COLO829 (cell line): ENCODE measurements around the gene XRCC4.
A peak's percentile ranks its signal among the peaks of the same experiment; 100 is the strongest.
"Not testable (repeated sequence)": the region's sequence is repeated elsewhere in the genome, so short reads cannot be mapped to it uniquely, and the experiment has no call there.

Source experiments
- DNase-seq: peaks from one replicate; pipeline ENCODE4 v3.0.0; 2012; ENCODE audit warnings: low spot score

The XRCC4 gene

DNA sequence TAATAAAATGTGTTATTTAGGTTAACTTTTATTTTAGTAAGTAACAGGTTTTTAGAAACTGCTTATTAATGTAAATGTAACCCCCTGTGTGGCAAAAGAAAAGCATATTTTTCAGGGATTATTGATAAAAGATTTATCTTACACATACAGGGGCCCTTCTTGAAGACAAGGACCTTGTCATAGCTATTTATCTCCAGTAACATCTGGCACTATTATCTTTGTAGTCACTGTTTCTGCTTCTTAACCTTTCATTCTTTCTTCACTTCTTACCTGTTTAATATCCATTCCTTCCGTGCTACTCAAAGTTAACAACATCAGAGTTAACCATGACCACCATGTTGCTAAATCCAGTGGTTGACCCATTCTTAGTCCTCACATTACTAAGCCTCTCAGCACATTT lies 276.4 kb downstream of the XRCC4 start:
- DNase-seq = no peak

DNA sequence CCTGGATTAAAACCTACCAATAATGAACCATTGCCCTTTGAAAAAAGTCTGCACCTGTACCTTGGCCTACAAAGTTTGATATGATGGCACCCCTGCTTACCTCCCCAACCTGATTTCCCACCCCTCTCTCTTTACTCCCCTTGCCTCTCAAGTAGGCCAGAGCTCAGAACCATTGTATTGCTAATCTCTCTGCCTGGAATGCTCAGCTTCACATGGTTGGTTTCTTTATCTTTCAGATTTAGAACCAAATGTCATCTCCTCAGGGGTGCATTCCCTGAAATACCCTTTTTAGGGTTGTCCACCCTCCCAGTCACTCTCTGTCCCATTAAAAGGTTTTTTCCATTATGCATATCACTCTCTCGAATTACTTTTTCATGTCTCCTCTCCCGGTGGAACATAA lies 277.6 kb downstream of the XRCC4 start:
- no peak for DNase-seq

DNA sequence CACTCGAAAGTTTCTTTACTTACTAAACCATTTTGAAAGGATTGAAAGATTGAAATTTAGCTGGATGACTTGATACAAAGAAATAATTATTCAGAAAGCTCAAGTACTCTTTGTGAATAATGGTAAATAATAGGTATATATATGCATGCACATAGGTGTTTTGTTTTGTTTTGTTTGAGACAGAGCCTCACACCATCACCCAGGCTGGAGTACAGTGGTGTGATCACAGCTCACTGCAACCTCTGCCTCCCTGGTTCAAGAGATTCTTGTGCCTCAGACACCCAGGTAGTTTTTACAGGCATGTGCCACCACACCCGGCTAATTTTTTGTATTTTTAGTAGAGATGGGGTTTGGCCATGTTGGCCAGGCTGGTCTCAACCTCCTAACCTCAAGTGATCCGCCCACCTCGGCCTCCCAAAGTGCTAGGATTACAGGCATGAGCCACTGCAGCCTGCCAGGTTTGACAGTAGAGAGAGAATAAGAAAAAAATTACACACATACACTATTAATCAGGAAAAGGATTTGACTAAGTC lies 278.2 kb downstream of the XRCC4 start:
- not testable (repeated sequence) for DNase-seq

DNA sequence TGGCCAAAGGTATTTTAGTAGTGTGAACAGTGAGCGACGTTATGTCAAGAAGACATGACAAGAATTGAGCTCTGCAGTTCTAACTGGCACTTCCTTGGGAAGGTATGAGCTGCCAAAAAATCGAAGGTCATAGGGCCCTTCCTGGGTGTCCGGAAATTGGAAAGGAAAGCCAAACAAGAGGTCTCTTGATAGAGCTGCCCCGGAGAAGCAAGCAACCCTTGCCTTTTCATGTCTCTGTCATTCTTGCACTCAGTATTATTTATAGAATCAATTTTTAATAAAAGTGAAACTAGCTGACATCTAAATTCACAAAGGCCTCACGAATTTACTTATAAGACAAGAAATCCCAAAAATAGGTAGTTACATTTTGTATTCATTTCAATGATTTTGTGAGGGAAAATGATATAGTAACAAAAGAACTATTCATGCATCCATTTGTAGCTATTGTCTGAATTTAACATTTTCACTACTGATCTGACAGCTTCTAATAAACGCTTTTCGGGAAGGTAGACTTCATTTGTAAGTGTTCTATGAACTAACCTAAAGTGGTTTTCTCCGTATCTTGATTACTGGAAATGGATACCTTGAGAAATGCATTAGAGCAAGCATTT lies 280.4 kb downstream of the XRCC4 start:
- DNase-seq = no peak

DNA sequence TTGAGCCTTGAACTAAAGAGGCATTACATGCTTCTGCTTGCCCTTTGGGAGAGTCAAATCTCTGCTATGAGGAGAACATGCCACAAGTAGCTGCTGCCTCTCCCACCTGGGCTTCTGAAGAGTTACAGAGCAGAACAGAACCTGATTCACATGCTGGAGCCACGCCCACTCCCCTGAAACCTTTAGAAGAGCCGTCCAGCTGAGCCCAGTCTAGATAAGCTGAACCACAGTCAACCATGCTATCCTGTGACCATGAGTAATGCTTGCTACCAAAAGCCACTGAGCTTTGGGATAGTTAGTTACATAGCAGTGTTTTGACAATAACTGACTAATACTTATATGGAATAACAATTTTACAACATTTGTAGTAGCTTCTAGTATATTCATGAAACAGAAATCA lies 283.2 kb downstream of the XRCC4 start:
- DNase-seq = no peak

DNA sequence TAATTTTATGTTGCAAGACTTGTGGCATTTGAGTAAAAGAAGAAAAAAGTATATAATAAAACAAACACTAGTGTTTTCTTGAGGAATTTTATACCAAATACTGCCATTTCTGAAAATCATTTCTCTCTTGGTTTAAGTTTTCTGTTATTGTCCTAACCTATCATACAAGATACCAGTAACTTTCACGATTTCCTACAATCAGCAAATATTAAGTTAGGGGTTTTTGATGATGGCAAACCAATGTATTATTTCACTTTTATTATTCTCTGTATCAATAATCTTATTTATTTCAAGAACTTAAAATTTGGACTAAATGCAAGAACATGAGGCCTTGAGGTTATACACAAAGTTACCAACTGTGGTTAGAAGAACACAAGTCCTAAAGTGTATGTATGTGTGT lies 285.2 kb downstream of the XRCC4 start:
- DNase-seq = no peak

DNA sequence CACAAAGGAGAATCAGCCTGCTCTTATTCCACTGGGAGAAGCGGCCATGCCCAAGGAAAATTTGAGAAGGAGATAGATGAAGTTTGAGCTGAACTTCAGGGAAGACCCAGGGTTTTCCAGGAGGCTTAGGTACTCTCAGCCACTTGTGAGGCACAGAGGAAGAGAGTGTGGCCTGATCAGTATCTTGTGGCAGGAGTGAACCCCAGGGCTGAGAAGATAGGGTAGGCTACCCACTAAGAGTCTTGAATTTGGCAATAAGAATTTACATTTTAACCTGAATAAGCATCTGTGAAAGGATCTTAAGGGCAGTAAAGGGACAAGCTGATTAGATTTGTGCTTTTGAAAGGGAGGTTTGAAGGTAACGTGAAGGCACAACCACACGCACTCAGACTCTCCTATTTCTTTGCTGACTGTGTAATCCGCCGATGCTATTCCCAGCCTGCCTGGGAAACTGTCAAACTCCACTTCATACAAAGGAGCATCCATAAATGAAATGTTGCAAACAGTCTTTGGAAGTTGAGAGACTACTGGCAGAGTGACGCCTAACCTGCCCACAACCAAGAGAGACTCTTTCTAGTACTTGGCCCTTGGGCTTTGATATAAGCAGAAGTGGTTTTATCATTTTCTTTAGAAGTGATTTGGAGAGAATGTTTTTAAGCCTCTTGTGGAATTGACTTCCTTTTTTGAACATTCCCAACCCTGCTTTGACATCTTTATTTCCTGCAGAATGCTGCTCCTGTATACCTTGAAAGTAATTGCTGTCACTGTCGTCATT lies 286.0 kb downstream of the XRCC4 start:
- DNase-seq = no peak

DNA sequence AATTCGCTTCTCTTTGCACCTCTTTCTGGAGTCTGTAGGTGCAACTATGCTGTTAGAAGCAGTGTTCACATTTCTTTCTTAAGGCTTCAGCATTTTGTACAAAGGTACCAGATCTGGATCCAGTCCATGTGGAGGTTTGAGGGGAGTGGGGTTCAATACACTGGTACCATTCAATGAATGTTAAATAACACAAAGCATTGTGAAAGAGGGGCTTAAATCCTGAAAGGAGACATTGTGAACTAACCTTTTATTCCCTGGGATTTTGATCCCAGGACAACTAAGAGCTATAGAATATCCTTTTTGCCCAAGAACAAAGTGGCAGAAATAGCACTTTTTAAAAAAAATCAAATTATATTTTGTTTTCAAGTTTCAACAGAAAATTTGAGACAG lies 286.5 kb downstream of the XRCC4 start:
- no peak for DNase-seq

DNA sequence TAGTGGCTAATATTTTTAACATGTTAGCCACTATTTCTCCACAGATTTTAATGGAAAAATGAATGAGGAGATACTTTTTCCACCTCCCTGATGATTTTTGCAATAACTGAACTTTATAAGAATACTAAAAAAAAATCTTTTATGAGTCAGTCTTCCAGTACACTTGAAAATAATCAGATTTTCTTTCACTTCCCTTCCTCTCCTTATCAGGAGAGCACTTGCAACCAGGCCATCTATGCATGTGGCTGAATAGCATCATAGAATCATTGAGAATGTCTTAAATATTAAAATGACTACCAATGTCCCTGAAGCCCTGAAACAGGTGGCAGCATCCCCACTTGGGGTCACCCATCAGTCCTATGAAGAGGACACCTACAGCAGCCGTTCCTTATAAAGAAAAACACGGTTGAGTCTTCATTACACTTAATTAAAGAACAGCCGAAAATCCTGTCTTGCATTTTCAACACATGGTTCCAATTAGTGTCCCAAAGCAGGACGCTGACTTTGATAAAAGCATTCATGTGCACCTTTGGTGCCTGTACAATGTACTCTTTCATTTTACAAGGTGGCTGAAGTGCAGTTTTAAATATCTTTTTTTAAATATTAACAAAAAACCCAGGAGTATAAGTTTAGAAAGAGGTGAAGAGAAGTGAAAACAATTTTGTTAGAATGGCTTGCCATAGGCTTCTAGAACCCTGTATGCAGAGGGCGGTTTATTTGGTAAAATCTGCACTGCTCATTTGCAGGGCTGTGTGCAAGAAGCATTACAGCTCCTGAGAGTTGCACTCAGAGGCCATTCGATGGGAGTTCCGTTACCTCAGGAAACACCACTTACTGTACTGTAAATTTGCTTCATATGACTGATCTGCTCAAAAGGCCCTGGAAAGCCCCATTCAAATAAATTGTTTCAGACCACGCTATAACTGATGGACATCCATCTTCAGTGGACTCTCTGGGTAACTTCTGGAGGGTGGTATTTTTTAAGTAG lies 287.3 kb downstream of the XRCC4 start:
- DNase-seq = no peak

DNA sequence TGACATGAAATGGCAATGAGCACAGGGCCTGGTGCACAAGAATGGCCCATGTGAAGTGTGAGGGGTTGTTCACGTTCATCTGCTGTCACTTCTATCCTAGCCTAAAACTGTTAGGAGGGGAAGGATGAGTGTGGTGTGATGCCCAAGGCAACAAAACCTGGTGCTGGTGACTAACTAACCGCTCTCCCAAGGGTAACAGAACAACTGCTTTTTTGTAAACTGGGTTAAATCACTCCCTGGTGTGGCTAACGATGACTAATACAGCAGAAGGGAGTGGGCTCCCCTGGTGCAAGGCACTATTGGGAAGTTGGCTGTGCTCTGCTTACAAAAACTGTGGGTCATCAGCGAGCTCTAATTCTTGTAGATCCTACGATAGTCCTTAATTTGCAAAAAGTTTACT lies 291.0 kb downstream of the XRCC4 start:
- peak; percentile 82 for DNase-seq

DNA sequence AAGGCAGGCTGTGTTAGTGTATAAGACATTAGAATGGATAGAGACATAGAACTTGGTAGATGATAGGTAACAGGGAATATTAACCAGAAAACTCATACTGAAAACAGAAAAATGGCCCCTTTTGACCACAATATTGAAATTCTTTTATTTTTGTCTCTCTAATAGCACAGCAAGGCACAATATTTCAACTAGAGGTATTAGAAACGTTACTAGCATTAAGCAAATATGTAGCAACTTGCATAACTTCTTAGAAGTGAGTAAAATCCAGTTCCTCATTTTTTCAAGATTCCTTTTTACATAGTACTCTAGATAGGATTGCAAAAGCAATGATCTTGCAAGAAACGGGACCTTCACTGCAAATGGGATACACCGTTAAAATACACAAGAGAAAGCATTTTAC lies 291.5 kb downstream of the XRCC4 start:
- no peak for DNase-seq

DNA sequence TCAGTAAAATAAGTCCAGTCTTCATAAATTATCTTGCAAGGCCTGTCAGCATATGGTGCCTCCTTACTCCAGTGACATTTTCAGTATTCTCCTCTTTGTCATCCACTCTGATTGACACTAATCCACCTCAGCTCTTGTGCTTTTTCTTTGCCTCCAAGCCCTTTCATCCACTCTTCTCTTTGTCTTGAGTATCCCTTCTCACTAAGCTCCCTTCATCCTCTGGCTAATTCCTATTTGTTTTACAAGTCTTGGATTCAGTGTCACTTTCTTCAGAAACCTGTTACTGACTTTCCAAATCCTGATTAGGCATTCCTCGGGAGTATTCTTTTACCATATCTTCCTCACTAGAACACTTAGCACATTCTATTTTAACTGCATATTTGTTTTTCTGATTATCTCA lies 293.6 kb downstream of the XRCC4 start:
- no peak for DNase-seq

DNA sequence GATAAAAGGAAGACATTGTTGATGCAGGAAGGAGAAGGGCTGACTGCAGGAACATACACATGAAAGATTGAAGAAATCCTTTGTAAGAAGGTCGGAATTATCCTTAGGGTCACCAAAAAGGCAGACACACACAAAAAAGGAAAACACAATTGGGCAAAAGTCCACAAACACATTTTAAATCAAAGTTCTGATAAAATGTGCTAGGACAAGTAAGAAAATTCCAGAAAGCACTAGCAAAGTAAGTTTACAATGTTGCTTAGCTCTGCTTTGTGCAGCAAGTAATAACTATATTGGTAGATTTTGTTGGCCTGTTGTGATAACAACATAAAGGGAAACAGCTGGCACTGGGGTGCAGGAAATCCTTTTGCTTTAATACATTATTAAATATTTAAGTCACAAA lies 294.4 kb downstream of the XRCC4 start:
- no peak for DNase-seq

DNA sequence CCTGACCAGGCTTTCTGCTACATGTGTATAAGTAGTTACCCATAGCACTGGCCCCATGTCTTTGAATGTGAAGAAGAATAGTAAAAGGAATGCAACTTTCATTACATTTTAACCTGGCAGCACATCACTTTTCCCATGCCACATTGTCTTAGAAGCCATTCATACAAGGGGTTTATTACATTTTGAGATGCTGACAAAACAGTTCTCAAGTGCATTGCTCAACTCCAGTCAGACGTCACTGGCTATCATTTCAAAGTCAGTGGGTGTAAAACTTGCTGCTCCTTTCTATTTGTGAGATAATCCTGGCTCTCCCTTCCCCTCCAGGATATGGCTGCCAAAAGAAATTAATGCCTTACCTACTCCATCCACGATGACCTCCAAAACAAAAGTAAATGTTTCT lies 297.2 kb downstream of the XRCC4 start:
- DNase-seq = no peak

DNA sequence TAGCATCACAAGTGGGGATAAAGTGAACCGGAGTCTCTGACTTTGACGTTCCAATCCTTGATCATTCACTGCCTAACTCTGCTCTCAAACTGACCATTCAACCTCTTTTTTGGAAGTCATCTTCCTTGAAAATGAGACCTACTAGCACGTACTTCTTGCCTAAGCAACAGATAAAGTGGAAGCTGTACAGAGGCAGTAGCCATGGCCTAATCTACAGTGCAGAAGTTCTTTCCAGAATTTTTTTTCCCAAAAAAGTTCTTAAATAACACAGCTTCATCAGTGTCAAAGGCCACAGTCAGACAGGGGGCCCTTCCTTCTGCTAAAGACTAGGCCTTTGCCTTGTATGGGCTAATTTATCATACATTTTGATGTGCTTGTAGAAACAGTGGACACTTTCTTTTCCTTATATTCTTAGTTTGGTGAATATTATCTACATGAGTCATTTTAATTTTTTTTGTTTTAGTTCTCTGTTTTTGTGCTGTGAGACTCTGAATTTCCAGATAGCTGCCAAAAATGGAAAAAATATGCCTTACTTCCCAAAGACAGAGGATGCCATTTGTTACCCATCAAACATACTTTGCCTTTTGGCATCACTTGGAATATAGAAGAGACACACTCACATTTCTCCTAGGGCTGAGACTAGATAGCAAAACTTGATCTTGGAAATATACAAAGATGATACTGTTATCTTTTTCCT lies 297.9 kb downstream of the XRCC4 start:
- no peak for DNase-seq

DNA sequence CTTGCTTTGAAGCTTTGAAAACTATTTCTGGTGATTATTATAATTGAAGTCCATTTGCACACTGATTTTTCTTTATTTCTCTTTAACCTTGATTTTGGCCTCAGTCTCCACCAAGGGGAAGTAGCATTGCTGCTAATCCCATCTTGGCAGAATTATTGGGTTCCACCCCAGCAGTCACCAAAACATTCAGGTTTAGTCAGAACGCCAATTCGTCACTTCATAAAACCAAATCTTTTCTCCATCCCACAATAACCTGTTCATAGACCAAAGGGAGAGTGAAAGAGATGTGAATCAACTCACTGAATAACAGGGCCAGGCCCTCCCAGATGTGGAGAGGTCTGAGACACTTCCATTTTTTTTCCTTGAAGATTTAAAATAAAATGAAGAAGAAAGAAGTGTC lies 299.1 kb downstream of the XRCC4 start:
- DNase-seq = no peak

DNA sequence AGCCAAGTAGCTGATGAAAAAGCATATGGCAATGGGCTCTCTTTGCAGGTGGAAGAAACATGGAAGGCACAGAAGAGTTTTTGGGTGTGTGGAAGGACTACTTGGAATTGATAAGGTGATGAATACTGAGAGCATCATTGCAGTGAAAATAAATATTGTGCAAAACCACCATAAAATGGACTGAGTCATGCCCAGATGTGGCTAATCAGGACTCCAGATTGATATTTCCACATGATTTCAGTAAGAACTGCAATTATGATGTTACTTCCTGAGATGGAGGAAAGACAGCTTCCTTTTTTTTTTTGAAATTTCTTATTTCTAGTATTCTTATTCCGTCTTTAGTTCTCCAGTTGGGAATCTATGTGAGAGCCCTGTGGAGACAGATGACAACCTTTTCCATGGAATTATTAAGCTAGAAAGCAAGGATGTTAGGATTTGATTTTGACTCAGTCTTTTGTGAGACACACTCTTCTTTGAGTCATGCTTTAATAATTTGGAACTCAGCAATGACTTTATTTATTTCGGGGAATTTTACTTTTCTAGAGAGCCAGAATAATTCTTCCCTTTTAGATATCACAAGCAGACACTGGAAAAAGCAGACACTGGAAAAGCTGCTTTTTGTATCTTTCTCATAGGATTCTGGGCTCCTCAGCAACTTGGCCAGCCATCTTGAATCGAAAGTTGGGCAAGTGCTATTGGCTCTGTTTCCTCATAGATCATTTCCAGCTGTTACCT lies 300.0 kb downstream of the XRCC4 start:
- no peak for DNase-seq

DNA sequence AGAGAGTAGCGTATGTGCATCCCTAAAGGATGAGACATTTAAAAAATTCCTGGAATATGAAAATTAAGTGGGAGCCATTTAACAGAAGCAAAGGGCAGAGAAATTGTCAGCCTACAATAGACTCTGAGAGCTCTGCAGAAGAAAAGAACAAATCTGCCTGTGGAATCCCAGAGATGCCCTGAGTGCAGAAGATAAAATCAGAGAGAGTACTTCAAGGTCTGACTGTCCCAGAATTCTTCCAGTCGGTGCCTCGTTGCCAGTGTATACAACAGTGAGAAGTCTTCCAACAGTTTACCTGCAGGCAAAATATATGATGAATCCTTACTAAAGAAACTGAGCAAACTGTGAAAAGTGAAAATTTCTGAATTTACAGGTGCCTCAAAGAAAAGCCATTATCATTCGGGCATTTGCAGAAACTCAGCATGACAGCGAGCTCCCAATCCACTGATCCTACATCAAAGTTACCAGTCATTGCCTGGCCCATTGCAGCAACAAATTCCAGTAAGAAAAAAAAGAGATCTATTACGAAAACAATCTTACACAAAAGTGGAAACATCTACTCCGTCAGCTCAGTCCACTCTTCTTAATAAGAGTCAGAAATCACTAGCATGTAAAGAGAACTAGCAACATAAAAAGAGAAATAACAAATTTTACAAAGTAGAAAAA lies 301.4 kb downstream of the XRCC4 start:
- no peak for DNase-seq

DNA sequence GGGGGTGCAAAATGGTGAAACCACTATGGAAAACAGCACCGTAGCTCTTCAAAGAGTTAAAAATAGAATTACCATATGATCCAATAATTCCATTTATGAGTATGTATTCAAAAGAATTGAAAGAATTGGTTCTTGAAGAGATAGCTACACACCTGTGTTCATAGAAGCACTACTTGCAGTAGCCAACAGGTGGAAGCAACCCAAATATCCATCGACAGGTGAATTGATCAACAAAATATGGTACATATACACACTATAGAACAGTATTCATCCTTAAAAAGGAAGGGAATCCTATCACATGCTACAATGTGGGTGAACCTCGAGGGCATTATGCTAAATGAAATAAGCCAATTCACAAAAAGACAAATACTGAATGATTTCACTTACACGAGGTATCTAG lies 308.5 kb downstream of the XRCC4 start:
- DNase-seq = no peak

DNA sequence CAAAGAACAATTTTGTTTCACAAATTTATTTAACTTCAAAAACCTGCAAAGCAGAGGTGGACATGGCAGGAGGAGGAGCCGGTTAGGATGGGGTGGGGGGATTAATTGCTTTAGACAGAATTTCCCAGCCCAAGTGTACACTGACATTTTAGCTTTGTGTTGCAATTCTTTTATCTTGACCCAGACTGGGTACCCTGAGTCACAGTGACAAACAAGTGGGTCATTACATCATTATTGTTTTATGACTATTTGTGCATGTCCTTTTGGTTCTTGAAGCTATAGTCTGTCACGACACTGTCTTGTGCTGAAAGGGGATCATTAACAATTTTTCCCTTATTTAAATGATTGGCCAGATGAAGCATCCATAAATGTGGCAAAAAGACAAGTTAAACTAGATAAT lies 309.7 kb downstream of the XRCC4 start:
- no peak for DNase-seq

DNA sequence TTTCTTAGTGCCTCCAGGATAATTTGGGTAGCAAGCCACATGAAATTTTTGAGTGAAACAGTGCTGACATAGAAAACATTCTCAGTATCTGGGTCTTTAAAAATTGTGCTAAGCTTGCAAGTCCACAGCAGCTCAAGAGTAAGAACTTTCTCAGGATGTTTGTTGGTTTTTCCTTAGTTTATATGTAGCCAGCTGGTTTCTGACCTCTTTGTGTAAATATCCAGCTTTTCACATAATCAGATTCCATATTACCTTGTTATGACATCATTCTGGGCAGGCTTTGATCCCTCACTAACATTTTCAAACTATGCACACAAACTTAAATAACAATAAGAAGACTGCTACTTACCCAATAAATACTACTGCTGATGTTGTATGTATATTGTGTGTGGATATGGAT lies 311.3 kb downstream of the XRCC4 start:
- DNase-seq = no peak
